Measurements from ENCODE around the gene ADAP2.
A peak's percentile ranks its signal among the peaks of the same experiment; 100 is the strongest.
"Not testable (repeated sequence)": the region's sequence is repeated elsewhere in the genome, so short reads cannot be mapped to it uniquely, and the experiment has no call there.

ADAP2 gene

GRCh38 chr17:30931582-30931981 lies 9.8 kb downstream of the ADAP2 start:
- not testable (repeated sequence) for DNase-seq

- DNase-seq = no peak
Observed at GRCh38 chr17:30933966-30934365, 12.2 kb downstream of the ADAP2 start.

GRCh38 chr17:30939051-30939689 lies 17.4 kb downstream of the ADAP2 start:
- no peak for DNase-seq

- no peak for DNase-seq
Observed at GRCh38 chr17:30942308-30943079, 20.7 kb downstream of the ADAP2 start.

- DNase-seq = no peak
Observed at GRCh38 chr17:30947796-30948195, 26.1 kb downstream of the ADAP2 start.

GRCh38 chr17:30950189-30950588 lies 28.4 kb downstream of the ADAP2 start:
- no peak for DNase-seq

GRCh38 chr17:30950669-30951399 lies 29.1 kb downstream of the ADAP2 start:
- no peak for DNase-seq

GRCh38 chr17:30952638-30953393 lies 31.1 kb downstream of the ADAP2 start:
- no peak for DNase-seq

- DNase-seq = no peak
Observed at GRCh38 chr17:30954046-30954830, 32.5 kb downstream of the ADAP2 start.

GRCh38 chr17:30956764-30957374 lies 35.1 kb downstream of the ADAP2 start:
- no peak for DNase-seq

- no peak for DNase-seq
Observed at GRCh38 chr17:30957741-30958140, 36.0 kb downstream of the ADAP2 start.

- no peak for DNase-seq
Observed at GRCh38 chr17:30958187-30958586, 36.4 kb downstream of the ADAP2 start.

GRCh38 chr17:30961209-30962188 lies 39.8 kb downstream of the ADAP2 start:
- DNase-seq = no peak

GRCh38 chr17:30964312-30964711 lies 42.6 kb downstream of the ADAP2 start:
- DNase-seq = not testable (repeated sequence)

GRCh38 chr17:30964876-30965275 lies 43.1 kb downstream of the ADAP2 start:
- DNase-seq = no peak

GRCh38 chr17:30965686-30966085 lies 43.9 kb downstream of the ADAP2 start:
- DNase-seq = no peak

GRCh38 chr17:30967911-30968310 lies 46.2 kb downstream of the ADAP2 start:
- DNase-seq = not testable (repeated sequence)

GRCh38 chr17:30969989-30970830 lies 48.5 kb downstream of the ADAP2 start:
- peak; percentile 66 for DNase-seq

GRCh38 chr17:30970831-30971567 lies 49.3 kb downstream of the ADAP2 start, which contains the start of gene RNF135:
Gene RNF135, plus strand, starts transcription at chr17:30971039. Its CDS starts 35 bp downstream, at chr17:30971074.
- peak; percentile 81 for DNase-seq

All from KG1 (cell line).